ENCODE measurements around the gene DNM1L.

GRCh38 chr12:32690927-32691326 lies 11.8 kb downstream of the DNM1L start:
- no peak for TF ChIP-seq POLR2A (IDR thresholded peaks at IDR 0.05)
- TF ChIP-seq CTCF (IDR thresholded peaks at IDR 0.05): no peak

Measured in Peyer's patch (tissue), 4 donors.